Stimulated activated CD8-positive, alpha-beta memory T cell treated with anti-CD3 and anti-CD28 coated beads, Interleukin-4, amount 100 ng/mL, for 1 hour (primary cell): Measurements from ENCODE around the gene CTLA4.

Experiments
- DNase-seq, 2 donors: peaks; one replicate each; pipeline ENCODE4 v3.0.0-alpha.2; 2020; ENCODE audit warnings: low read depth in 2 of 2, low spot score in 1 of 2

The CTLA4 gene

GRCh38 chr2:203890733-203891132 lies 23.2 kb downstream of the CTLA4 start:
- DNase-seq = no peak

- DNase-seq = no peak
These were observed 23.9 kb downstream of the CTLA4 start for GRCh38 chr2:203891474-203891873.

DNA sequence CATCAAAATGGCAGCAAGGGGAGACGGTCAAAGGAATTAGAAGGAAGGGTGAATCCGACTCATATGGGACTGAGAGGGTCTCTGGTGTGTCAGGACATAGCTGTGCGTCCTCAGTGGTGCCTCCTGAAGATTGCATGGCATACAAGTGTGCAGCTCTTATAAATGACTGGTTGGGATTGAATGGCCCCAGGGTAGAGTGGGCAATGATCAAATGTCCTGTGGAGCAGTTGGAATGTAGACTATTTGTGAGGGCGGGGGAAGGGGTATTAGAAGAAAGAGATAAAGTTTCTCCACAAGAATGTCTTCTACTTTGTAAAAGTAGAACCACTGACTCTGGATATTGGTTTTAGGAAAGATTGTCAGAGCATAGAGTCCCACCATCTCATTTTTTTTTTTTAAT lies 24.6 kb downstream of the CTLA4 start:
- DNase-seq = no peak

GRCh38 chr2:203893401-203893800 lies 25.8 kb downstream of the CTLA4 start:
- no peak for DNase-seq

DNA sequence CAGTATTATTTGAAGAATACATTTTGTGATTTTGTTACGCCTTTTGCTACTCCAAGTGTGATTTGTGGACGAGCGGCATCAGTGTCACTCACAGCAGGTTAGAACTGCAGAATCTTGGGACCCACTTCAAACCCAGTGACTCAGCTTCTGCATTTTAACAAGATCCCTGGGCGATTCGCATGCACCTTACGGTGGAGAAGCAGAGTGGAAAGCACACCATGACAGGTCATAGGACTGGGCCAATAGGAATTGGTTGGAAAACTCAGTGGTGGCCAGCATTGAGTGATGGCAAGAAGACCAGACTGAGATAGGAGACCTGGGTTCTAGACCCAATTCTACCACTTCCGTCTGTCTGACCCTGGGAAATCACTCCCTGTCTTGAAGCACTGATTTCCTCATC lies 26.3 kb downstream of the CTLA4 start:
- no peak for DNase-seq

DNA sequence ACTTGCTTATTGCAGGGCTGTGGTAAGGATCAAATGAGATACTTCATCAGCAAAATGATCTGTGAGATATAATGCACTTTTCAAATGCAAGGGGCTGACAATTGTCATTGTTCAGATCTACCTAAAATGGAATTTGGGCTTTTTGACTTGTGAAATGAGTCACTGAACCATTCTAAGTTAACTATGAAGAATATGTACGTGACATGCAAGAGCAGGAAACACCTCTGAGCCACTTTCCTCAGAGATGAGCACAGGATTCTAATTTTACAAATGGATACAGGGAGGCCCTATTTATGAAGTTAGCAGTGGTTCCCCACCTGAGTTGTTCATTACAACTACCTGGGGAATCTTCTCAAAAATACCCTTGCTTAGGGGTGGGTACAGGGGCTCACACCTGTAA lies 26.7 kb downstream of the CTLA4 start:
- no peak for DNase-seq

DNA sequence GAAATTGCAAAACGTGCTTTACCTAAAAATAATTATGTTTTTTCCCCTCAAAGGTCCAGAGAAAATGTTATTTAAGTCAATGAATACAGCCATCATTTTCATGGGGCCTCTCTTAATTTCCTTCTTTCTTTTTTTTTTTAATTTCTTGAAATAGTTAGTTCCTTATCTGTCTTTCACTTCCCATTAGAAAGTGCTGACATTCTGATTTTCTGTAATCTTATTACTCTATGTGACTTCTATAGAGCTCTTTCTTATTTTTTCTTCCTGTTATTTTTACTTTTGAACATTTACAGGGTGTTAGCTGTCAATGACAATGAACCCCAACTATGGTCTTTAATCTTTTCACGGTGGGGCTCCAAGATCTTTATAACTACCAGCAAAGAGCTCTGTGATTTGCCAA lies 30.0 kb downstream of the CTLA4 start:
- DNase-seq = no peak

- DNase-seq = no peak
These were observed 31.1 kb downstream of the CTLA4 start for GRCh38 chr2:203898657-203899056.

DNA sequence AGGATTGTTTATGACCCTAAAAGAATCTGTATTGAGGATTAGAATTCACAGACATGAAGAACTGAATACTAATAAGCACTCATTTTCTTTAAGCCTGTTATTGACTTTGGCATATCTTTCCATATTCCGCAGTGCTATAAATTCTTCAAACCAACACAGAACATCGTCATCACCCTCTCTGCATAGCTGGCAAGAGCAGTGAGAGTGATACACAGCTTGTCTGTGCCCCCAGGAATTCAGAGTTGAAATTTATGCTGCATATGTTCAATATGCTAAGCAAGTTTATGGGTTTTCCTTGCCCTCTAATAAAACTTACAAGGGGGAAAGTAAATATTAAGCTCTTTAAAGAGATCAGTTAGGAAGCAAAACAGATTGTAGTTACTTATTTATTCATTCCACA lies 32.7 kb downstream of the CTLA4 start:
- no peak for DNase-seq

- no peak for DNase-seq
These were observed 36.5 kb downstream of the CTLA4 start for GRCh38 chr2:203904022-203904421.

DNA sequence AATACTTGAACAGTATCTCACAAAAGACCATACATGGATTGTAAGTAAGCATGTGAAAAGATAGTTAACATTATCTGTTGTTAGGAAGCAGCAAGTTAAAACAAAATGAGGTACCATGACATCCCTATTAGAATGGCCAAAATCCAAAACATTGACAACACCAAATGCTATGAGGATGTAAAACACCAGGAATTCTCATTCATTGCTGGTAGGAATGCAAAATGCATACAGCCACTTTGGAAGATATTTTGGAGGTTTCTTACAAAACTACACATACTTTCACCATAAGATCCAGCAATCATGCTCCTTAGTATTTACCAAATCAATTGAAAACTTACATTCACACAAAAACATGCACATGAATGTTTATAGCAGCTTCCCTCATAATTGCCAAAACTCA lies 38.1 kb downstream of the CTLA4 start:
- no peak for DNase-seq

DNA sequence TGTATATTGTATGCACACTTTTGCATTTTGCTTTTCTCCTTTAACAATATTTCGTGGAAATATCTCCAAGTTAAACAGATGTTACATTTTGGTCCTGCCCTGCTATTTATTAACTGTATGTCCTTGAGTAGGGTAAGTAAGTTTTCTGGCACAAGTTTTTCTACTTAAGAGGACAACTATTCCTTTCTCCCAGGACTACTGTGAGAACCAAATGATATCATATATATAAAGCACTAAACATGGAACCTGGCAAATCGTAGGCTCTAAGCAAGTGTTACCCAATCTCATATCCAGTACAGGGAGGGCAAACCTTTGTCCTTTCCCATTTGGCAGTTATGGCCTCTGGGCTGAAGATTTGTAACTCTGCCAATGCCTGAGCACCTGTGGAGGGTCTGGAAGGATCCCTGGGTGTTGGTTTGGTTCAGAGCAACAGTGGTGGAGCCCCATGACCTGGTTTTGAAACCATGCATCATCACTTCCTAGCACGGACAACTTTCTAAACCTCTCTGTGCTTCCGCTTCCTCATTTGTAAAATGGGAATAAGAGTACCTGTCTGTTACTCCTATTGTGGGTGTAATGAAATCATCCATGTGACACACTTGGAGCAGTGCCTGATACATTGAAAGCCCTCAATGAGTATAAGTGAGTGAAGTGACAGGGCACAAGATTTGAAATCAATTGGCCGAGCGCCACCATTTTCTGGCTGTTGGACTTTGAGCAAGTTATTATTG lies 40.7 kb downstream of the CTLA4 start:
- no peak for DNase-seq

- no peak for DNase-seq
These were observed 41.2 kb downstream of the CTLA4 start for GRCh38 chr2:203908797-203909185.

DNA sequence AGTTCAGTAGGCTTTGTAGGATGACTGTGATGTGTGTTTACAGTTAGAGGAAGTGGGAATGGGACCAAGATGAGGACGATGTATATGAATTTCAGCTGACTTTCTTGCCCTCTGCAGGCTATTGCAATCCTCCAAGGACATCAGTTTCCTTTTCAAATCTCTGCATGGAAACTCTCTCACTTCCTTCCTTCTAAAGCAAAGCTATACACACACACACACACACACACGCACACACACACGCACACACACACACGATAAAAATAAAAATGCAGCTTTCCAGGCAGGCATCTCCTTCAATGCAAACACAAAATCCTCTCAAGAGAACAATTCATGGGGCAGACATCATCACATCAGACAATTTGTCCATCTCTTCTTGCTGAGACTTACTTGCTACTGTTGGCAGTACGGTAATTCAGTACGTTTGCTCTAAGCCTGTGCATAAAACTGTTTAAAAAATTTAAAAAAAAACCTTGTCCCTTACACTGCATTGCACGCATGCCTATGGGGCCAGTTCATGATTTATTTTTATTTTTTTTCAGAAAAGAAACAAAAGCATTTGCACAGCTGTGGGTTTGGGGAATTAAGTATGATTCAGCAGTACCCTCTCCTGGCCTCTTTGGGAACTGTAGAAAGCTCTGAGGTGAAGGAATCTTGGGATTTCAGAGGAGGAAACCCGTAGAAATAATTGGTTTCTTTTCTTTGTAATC lies 41.8 kb downstream of the CTLA4 start:
- no peak for DNase-seq

DNA sequence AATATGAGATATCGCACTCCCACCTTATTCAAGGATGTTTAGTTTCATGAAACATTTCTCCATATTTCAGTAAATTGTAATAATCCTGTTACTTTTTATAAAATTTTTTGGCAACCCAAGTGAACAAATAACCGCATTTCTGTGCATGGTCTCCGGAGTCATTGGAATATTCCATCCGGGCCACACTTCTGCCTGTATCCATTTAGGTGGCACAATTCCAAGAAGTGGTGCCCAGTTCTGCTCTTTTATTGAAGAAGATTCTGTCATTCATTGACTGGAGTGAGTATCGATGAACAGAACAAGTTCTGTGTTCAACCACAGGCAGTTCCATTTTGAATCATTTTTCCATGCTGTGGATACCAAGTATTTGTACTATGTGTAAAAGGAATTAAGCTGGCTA lies 42.4 kb downstream of the CTLA4 start:
- DNase-seq = no peak

GRCh38 chr2:203913947-203914346 lies 46.4 kb downstream of the CTLA4 start:
- DNase-seq = no peak

GRCh38 chr2:203914546-203915182 lies 47.1 kb downstream of the CTLA4 start:
- no peak for DNase-seq

- no peak for DNase-seq
These were observed 47.7 kb downstream of the CTLA4 start for GRCh38 chr2:203915256-203915655.

DNA sequence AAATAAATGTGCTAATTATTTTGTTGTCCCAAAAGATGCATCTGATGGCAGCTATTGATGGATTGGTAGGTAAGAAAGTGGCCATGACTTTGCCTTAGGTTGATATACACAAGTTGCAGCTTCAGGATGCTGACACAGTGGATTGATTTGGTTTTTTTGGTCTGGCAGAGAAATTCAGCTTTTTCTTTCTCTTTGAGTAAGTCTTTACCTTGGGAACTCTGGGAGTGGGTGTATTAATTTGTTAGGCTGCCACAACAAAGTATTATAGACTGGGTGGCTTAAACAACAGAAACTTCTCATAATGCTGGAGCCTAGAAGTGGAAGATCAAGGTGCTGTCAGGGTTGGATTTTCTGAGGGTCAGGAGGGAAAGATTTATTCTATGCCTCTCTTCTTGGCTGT lies 49.2 kb downstream of the CTLA4 start:
- DNase-seq = no peak

- DNase-seq = no peak
These were observed 50.7 kb downstream of the CTLA4 start for GRCh38 chr2:203918264-203918663.

DNA sequence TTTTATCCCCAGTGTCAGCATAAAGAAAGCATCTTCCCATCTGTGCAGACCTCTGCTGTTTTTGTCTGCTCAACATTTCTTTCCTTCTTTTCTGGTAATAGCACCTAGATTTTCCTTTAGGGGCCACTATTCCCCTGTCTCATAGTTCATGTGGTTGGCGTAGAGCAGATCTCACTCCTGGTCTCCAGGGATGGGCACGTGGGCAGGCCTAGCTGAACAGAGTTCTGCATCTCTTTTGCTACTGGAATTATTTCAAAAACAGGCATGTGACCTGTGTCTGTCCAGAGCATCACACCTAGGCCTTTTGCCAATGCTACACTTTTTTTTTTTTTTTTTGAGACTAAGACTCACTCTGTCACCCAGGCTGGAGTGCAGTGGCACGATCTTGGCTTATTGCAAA lies 51.3 kb downstream of the CTLA4 start:
- DNase-seq = no peak
